Mammary epithelial cell (primary cell): ENCODE results near the gene DCLK3.

ENCODE experiments used
- EZH2 ChIP-seq: IDR thresholded peaks from 2 replicates; pipeline ENCODE4 v1.6.1; 2012; ENCODE audit warnings: low read length, inconsistent platforms, borderline replicate concordance
- TF ChIP-seq, protein P1 (sequence below), 2 donors: IDR thresholded peaks in 1 of 2; conservative IDR thresholded peaks in 1 of 2; 2 replicates each; pipeline ENCODE4 v1.5.1; 2011 to 2012; ENCODE audit warnings: inconsistent platforms in 2 of 2, low read length in 2 of 2, mild to moderate bottlenecking in 2 of 2, control low read depth in 1 of 2, low read depth in 1 of 2; ENCODE audit not compliant: insufficient read depth in 1 of 2; ENCODE audit errors: extremely low read depth in 1 of 2

DNA sequence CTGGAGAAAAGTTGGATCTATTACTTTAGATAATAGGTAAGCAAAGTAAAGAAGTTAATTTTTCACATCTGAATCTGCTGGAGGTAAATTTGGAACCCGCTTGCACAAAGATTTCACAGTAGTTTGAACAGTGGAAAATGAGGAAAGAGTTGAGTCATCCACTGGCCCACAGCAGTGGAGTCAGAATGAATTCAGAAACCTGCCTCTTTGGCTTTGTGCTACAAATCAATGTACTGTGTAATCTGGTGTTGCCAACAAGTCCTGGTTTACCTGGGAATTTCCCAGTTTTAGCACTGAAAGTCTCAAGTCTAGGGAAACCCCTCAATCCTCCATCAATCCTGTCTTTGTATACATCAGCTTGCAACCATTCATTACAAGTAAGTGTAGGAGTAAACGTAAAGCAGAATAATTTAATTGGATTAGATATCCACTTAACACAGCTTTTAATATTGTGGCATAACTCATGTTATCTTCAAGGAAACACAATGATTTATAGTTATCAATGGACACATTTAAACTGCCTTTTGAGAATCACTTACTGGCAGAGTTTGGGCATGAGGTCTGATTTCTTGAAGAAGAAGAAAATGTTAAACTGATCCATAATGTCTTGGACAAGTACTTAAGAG, 100.6 kb downstream of the DCLK3 start:
- TF ChIP-seq, protein P1, sequence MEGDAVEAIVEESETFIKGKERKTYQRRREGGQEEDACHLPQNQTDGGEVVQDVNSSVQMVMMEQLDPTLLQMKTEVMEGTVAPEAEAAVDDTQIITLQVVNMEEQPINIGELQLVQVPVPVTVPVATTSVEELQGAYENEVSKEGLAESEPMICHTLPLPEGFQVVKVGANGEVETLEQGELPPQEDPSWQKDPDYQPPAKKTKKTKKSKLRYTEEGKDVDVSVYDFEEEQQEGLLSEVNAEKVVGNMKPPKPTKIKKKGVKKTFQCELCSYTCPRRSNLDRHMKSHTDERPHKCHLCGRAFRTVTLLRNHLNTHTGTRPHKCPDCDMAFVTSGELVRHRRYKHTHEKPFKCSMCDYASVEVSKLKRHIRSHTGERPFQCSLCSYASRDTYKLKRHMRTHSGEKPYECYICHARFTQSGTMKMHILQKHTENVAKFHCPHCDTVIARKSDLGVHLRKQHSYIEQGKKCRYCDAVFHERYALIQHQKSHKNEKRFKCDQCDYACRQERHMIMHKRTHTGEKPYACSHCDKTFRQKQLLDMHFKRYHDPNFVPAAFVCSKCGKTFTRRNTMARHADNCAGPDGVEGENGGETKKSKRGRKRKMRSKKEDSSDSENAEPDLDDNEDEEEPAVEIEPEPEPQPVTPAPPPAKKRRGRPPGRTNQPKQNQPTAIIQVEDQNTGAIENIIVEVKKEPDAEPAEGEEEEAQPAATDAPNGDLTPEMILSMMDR (conservative IDR thresholded peaks at IDR 0.05 in 1 of 2, IDR thresholded peaks at IDR 0.05 in 1 of 2; ENCODE audit: extremely low read depth in 1 of 2, insufficient read depth in 1 of 2, low read depth in 1 of 2, low read length in 2 of 2): no peak
- TF ChIP-seq EZH2: no peak
